Activated CD4-positive, alpha-beta T cell treated with anti-CD3 and anti-CD28 coated beads, Interleukin-2, amount 10 ng/mL, durations not matched to agents 7 days and 5 days (primary cell): ENCODE results near the gene P2RY2. TPM values are rescaled to one million over a fixed set of nuclear protein-coding genes. Genes with fewer than 3 reads are reported as not detected.

ENCODE experiments used
- CTCF ChIA-PET: fragments of 350-600 bp; sonication (Branson Sonifier 250); formaldehyde crosslinking; loops from one replicate; lab custom pipeline; 2021; ENCODE audit warnings: antibody characterized with exemption; lab: Charles Lee
- POLR2A ChIA-PET: fragments of 350-600 bp; sonication (Branson Sonifier 250); formaldehyde crosslinking; loops from one replicate; lab custom pipeline; 2021; ENCODE audit warnings: antibody characterized with exemption; lab: Charles Lee
- DNase-seq: peaks from one replicate; pipeline ENCODE4 v3.0.0-alpha.2; 2020
- H3K27ac Mint-ChIP-seq: one replicate; pipeline ENCODE4 v1.8.0; 2021; ENCODE audit warnings: mild to moderate bottlenecking, moderate library complexity, mixed read lengths
- H3K27me3 Mint-ChIP-seq: one replicate; pipeline ENCODE4 v1.8.0; 2021; ENCODE audit warnings: mixed read lengths
- H3K36me3 Mint-ChIP-seq: one replicate; pipeline ENCODE4 v1.8.0; 2021; ENCODE audit warnings: low read depth, mixed read lengths
- H3K4me1 Mint-ChIP-seq: one replicate; pipeline ENCODE4 v1.8.0; 2021; ENCODE audit warnings: mixed read lengths
- H3K4me3 Mint-ChIP-seq: one replicate; pipeline ENCODE4 v1.8.0; 2021; ENCODE audit warnings: mild to moderate bottlenecking, moderate library complexity, mixed read lengths
- H3K9me3 Mint-ChIP-seq: one replicate; pipeline ENCODE4 v1.8.0; 2021; ENCODE audit warnings: mixed read lengths
- total RNA-seq, 2 experiments: library from RNA; stranded (reverse); gene quantifications; one replicate each; pipeline ENCODE4 v1.2.3, GENCODE V29; 2021

The P2RY2 gene
- total RNA-seq, 2 experiments from 2014 or later: not detected

DNA sequence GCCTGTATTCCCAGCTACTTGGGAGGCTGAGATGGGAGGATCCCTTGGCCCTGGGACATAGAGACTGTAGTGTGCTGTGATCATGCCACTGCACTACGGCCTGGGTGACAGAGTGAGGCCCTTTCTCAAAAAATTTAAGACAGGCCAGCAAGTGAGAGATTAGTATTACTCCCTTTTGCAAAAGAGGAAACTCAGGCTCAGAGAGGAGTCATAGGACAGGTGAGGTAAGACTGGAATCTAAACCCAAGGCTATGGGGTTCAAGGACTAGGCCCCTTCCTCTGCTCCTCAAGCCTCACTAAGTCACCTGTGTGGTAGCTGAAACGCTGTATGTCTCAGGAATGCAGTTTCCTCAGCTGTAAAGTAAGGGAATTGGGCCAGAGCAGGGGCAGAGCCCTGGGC, 1.6 kb upstream of the P2RY2 start:
- POLR2A ChIA-PET: no interaction called here
- Mint-ChIP-seq H3K4me1 (peaks cover 6% of the 10 kb centered on the region), H3K36me3 (no peaks in the 10 kb centered on the region), H3K4me3 (no peak overlapping the region), H3K9me3 (no peaks in the 10 kb centered on the region), H3K27ac (no peak overlapping the region), H3K27me3 (peaks cover 30% of the 10 kb centered on the region)
- CTCF ChIA-PET: interaction anchor here (1.3 kb wide), 1 partner anchor 20 kb away, joined by 3 read pairs; no protein-coding TSS in a partner anchor
- no peak for DNase-seq

DNA sequence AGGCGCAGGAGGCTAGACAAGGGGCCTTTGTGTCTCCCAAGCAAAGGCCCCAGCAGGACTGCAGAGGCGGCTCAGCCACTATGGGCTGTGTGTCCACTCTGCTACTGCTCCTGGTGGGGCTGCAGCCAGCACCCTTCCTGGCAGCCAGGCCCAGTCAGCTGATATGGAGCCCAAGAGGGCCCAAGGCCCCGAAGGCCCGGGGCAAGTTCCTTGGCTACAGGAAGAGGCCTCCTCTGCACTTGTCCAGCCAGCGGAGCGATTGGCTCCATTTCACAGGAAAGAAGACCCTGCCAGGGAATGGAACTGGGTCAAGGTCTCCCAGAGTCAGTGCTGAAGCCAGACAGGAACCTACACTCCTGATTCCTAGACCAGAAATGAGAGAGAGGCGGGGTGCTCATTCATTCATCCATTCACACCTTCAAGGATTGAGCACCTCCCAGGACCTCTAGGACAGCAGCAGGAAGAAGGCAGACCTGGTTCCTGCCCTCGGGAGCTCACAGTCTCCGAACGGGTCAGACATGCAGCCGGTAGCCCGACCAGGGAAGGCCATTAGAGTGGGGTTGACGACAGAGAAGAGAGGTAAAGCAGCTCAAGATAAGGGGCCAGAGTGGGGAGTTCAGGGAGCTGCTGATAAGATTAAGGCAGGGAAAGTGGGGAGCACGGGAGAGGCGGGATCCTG, 811 bp upstream of the P2RY2 start:
- no peak for DNase-seq
- H3K4me1 Mint-ChIP-seq: peaks cover 6% of the 10 kb centered on the region
- peaks cover 30% of the 10 kb centered on the region for H3K27me3 Mint-ChIP-seq
- CTCF ChIA-PET: interaction anchor here (0.6 to 1.0 kb wide), 3 partner anchors 19 to 545 kb away, joined by 3 to 4 read pairs (median 3); no protein-coding TSS in a partner anchor
- POLR2A ChIA-PET: no interaction called here
- H3K4me3 Mint-ChIP-seq: peak overlapping the region; percentile 41
- no peak overlapping the region for H3K27ac Mint-ChIP-seq
- no peaks in the 10 kb centered on the region for H3K36me3 Mint-ChIP-seq
- H3K9me3 Mint-ChIP-seq: no peaks in the 10 kb centered on the region

- Mint-ChIP-seq H3K27ac (no peak overlapping the region), H3K9me3 (no peaks in the 10 kb centered on the region), H3K27me3 (peaks cover 33% of the 10 kb centered on the region), H3K4me3 (no peak overlapping the region), H3K4me1 (peaks cover 6% of the 10 kb centered on the region), H3K36me3 (no peaks in the 10 kb centered on the region)
- CTCF ChIA-PET: interaction anchor here (0.6 to 1.0 kb wide), 4 partner anchors 18 to 545 kb away, joined by 3 to 4 read pairs (median 3); no protein-coding TSS in a partner anchor
- POLR2A ChIA-PET: no interaction called here
- DNase-seq: no peak
Measured at GRCh38 chr11:73217810-73218105, 323 bp upstream of the P2RY2 start.

GRCh38 chr11:73218830-73219215, 742 bp downstream of the P2RY2 start:
- H3K9me3 Mint-ChIP-seq: no peaks in the 10 kb centered on the region
- no peak overlapping the region for H3K4me3 Mint-ChIP-seq
- ChIA-PET POLR2A (no interaction called here), CTCF (interaction anchor here (1.1 kb wide), 1 partner anchor 496 kb away, joined by 3 read pairs; no protein-coding TSS in a partner anchor)
- peaks cover 6% of the 10 kb centered on the region for H3K4me1 Mint-ChIP-seq
- DNase-seq: no peak
- H3K36me3 Mint-ChIP-seq: no peaks in the 10 kb centered on the region
- no peak overlapping the region for H3K27ac Mint-ChIP-seq
- H3K27me3 Mint-ChIP-seq: peaks cover 40% of the 10 kb centered on the region

- no peak for DNase-seq
- no peaks in the 10 kb centered on the region for H3K36me3 Mint-ChIP-seq
- peaks cover 45% of the 10 kb centered on the region for H3K27me3 Mint-ChIP-seq
- no peaks in the 10 kb centered on the region for H3K9me3 Mint-ChIP-seq
- no peak overlapping the region for H3K27ac Mint-ChIP-seq
- CTCF ChIA-PET: interaction anchor here (0.7 to 1.6 kb wide), 4 partner anchors 17 to 497 kb away, joined by 3 to 4 read pairs (median 3); no protein-coding TSS in a partner anchor
- H3K4me1 Mint-ChIP-seq: peaks cover 7% of the 10 kb centered on the region
- no peak overlapping the region for H3K4me3 Mint-ChIP-seq
- POLR2A ChIA-PET: no interaction called here
Measured at GRCh38 chr11:73219396-73220285, 1.6 kb downstream of the P2RY2 start.

GRCh38 chr11:73221451-73221850, 3.4 kb downstream of the P2RY2 start:
- Mint-ChIP-seq H3K4me3 (no peak overlapping the region), H3K4me1 (peaks cover 8% of the 10 kb centered on the region), H3K9me3 (no peaks in the 10 kb centered on the region), H3K27me3 (peaks cover 46% of the 10 kb centered on the region), H3K27ac (no peak overlapping the region), H3K36me3 (no peaks in the 10 kb centered on the region)
- ChIA-PET POLR2A (no interaction called here), CTCF (interaction anchor here (1.5 kb wide), 1 partner anchor 26 kb away, joined by 3 read pairs; no protein-coding TSS in a partner anchor)
- DNase-seq: no peak

GRCh38 chr11:73221996-73222395, 3.9 kb downstream of the P2RY2 start:
- POLR2A ChIA-PET: no interaction called here
- Mint-ChIP-seq H3K4me1 (peaks cover 8% of the 10 kb centered on the region), H3K9me3 (no peaks in the 10 kb centered on the region), H3K27ac (no peak overlapping the region), H3K4me3 (no peak overlapping the region), H3K27me3 (peaks cover 46% of the 10 kb centered on the region), H3K36me3 (no peaks in the 10 kb centered on the region)
- CTCF ChIA-PET: no interaction called here
- DNase-seq: no peak

GRCh38 chr11:73223998-73224730, 6.1 kb downstream of the P2RY2 start:
- Mint-ChIP-seq H3K27me3 (peaks cover 32% of the 10 kb centered on the region), H3K4me1 (peaks cover 3% of the 10 kb centered on the region), H3K27ac (no peak overlapping the region), H3K4me3 (no peak overlapping the region), H3K36me3 (no peaks in the 10 kb centered on the region), H3K9me3 (no peaks in the 10 kb centered on the region)
- POLR2A ChIA-PET: no interaction called here
- DNase-seq: no peak
- CTCF ChIA-PET: interaction anchor here (1.0 kb wide), 1 partner anchor 10 kb away, joined by 3 read pairs; no protein-coding TSS in a partner anchor

GRCh38 chr11:73225001-73225686, 7.1 kb downstream of the P2RY2 start:
- ChIA-PET CTCF (interaction anchor here (1.0 kb wide), 1 partner anchor 9 kb away, joined by 3 read pairs; no protein-coding TSS in a partner anchor), POLR2A (no interaction called here)
- DNase-seq: no peak

DNA sequence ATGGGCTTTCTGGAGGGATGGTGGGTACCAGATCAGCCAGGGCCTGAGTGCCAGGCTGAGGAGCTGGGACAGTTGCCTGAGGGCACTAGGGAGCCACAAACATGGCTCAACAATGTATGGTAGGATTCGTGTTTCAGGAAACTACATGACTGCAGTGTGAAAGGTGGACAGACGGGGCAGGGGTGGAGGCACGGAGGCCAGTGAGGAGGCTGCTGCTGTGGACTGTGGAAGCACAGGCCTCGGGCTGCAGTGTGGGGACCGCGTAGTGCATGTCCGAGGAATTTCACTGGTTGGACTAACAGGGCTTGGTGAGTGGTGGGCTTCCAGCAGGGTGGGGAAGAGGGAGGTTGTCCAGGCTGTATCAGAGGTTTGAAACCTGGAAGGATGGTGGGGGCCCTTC, 7.8 kb downstream of the P2RY2 start:
- Mint-ChIP-seq H3K27me3 (peaks cover 16% of the 10 kb centered on the region), H3K4me3 (no peak overlapping the region), H3K27ac (no peak overlapping the region), H3K9me3 (no peaks in the 10 kb centered on the region), H3K36me3 (no peaks in the 10 kb centered on the region), H3K4me1 (peaks cover 3% of the 10 kb centered on the region)
- no peak for DNase-seq
- POLR2A ChIA-PET: no interaction called here
- CTCF ChIA-PET: no interaction called here

More at GRCh38 chr11:73225001-73225686, 7.1 kb downstream of the P2RY2 start:
- Mint-ChIP-seq H3K27me3 (peaks cover 23% of the 10 kb centered on the region), H3K36me3 (no peaks in the 10 kb centered on the region), H3K9me3 (no peaks in the 10 kb centered on the region), H3K27ac (no peak overlapping the region), H3K4me1 (peaks cover 3% of the 10 kb centered on the region), H3K4me3 (no peak overlapping the region)

- POLR2A ChIA-PET: no interaction called here
- Mint-ChIP-seq H3K27ac (no peak overlapping the region), H3K36me3 (no peaks in the 10 kb centered on the region), H3K4me3 (no peak overlapping the region), H3K4me1 (peaks cover 3% of the 10 kb centered on the region), H3K27me3 (peaks cover 16% of the 10 kb centered on the region), H3K9me3 (no peaks in the 10 kb centered on the region)
- no peak for DNase-seq
- CTCF ChIA-PET: no interaction called here
Measured at GRCh38 chr11:73226297-73227006, 8.4 kb downstream of the P2RY2 start.
